SH-SY5Y (cell line): ENCODE results near the gene GTF2I.
"Not testable (repeated sequence)": the region's sequence is repeated elsewhere in the genome, so short reads cannot be mapped to it uniquely, and the experiment has no call there.

Experiments
- GATA2 ChIP-seq: IDR thresholded peaks from 2 replicates; pipeline ENCODE4 v1.6.1; 2011; ENCODE audit warnings: mild to moderate bottlenecking, low read depth, low read length
- GATA3 ChIP-seq: IDR thresholded peaks from 2 replicates; pipeline ENCODE4 v1.6.1; 2011; ENCODE audit warnings: low read depth, mild to moderate bottlenecking, low read length, moderate library complexity

The GTF2I gene

DNA sequence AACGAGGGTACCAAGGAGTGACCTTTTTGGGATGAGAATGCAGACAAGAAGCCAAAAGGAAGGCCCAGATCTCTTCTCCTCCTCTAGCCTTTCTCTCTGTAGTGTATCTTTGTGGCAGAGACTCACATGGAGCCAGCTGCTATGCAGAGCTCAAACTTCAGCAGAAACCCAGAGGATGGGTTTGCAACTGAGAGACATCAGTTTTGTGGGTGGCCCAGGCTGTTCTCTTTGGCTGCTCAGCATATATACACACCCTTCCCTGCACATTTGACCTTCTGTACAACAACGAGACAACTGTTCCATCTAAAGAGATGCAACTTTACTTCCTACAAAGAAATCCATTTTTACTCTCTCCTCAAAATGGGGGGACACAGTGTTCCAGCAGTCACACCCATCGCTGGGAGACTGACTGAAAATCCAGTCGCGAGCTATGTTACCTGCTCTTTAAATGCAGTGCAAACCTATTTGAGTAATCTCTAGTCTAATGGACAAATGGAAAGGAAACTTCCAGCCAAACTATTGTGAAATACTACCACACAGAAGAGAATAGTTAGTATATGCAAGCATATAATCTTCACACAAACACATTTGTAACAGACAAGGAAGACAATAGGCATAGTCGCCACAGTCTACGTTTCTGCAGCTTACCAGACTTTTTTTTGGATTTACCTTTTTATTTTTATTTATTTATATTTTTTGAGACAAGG lies 51.2 kb downstream of the GTF2I start:
- no peak for TF ChIP-seq GATA2
- no peak for TF ChIP-seq GATA3

DNA sequence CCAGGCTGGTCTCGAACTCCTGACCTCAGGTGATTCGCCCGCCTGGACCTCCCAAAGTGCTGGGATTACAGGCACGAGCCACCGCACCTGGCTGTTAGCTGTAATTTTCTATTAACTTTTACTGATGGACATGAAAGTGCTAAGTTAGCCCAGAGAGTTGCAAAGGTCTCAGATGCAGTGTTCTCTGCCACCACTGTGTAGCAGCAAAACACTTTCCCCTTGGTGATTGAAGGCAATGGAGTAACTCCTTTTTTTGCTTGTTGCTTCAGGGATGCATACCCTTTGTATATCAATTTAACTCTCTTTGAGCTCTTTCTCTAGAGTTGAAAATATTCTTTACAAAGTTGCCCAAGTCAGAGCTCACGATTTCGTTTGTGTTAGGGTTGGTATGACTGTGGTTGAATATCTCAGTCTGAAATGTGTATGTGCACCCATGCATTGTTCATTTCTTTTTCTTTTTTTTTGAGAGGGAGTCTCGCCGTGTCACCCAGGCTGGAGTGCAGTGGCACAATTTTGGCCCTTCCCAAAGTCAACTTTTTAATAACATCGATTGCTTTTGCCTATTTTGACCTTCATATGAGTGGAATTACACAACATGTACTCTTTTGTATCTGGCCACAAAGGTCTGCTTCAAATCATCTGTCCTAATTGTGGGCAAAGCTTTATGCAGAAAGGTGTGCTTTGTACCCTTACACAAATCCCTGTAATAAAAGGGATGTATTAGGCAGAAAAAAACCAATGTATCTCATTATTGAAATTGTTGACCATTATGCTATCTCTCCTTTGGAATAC lies 52.6 kb downstream of the GTF2I start:
- TF ChIP-seq GATA3 (no peak), GATA2 (no peak)

DNA sequence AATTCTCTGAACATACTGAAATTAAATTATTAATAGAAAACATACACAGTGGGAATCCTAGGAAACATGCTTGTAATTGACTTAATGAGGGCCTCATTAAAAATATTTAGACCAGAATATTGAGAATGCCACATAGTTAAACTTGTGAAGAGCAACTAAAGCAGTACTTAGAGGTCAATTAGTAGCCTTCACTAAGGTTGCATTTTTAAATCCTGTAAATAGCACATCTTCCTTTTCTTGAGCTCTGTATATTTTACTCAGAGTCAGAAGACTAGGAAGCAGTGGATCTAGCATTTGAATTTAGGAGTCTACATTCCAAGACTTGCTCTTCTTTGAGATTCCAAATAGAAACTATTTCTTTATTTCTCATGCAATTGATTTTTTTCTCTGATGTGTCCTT lies 56.0 kb downstream of the GTF2I start:
- no peak for TF ChIP-seq GATA2
- no peak for TF ChIP-seq GATA3

DNA sequence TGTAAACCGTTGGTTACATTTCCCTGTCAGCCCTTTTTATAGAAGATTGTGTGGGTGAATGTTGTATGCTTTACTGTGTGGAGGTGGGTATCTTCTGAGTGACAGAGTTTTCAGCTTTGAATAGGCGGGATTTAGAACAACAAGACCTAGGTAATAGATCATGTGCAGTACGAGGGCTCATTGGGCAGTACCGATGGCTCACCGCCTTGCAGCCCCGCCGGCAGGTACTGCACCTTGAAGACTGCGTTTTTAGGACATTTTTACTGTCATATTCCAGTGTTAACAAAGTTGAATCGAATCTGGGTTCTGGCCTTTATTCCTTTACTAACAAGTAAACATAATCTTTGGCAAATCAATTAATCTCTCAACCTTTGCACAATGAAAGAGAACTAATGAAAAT lies 60.4 kb downstream of the GTF2I start:
- TF ChIP-seq GATA2 (no peak), GATA3 (no peak)

DNA sequence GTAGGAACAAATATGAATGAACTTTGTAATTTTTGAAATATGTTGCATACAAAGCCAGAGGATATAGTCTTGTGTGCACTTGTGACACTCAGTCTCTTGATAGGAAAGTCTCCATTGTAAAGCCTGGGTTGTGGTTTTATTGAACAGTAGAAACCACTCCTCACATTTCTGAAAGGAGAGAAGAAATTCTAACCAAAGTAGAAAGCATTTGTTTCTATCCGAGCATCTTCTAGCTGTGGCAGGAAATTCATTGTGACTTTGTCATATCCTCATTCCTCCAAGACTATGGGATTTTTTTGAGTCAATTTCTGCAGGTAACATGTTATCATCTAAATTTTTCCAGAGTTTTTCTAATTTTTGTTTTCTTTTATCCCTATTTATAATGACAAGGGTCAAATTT lies 60.8 kb downstream of the GTF2I start:
- TF ChIP-seq GATA2 (no peak), GATA3 (no peak)

DNA sequence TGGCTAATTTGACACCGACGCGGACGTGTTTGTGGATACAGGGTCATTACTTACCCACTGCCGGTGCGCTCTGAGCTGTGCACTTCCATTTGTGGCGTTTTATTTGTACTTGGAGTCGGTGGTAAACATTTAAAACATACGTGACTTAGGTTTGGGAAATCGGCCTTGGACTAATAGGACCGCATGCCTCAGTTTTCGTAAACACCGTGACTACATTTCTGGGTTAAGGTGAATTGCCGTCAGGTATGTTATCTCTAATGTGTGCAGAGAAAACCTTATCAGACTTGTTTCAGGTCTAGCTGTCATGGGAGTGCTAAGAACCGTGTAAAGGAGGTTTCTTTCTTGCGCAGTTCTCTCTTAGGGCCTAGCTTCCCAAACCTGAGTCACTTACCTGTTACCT lies 64.6 kb downstream of the GTF2I start:
- TF ChIP-seq GATA3 (no peak), GATA2 (no peak)

DNA sequence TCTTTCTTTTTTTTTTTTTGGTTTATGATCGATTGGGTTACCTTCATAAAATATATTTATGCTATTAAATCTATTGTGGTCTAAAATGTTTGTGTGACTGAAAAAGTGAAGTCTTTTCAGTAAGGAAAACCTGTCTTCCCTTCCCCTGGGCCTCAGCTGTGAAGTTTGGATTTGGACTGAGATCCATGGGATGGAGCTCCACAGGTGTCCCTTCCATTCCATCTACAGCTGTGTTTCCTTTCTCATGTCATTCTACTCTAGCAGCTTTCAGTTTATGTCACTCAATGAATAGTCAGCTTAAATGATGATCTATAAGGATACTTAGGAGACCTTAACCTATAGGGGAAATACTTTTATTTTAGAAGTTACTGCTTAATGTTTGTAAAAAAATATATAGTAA lies 68.3 kb downstream of the GTF2I start:
- no peak for TF ChIP-seq GATA3
- TF ChIP-seq GATA2 = no peak

DNA sequence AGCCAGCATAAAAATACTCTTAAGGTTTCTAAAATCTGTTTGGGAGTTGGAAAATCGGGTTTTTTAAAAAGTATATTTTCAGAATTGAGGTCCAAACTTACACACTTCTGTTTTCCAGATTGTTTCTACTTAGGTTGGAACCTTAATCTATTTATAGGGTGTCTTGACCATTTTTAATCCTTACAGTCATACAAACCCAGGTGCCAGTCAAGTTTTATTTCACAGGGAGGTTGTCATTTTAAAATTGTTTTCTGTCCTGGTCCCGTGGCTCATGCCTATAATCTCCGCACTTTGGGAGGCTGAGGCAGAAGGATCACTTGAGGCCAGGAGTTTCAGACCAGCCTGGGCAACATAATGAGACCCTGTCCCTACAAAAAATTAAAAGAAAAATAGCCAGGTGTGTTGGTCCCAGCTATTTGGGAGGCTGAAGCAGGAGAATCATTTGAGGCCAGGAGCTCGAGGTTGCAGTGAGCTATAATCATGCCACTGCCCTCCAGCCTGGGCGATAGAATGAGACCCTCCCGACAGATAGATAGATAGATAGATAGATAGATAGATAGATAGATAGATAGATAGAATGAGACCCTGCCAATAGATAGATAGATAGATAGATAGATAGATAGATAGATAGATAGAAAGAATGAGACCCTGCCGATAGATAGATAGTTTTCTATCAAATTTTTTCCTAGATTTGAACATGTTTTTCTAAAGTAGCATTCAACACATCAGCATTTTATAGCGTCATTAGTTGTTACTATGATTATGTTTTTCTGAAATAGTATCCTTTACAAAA lies 69.0 kb downstream of the GTF2I start:
- TF ChIP-seq GATA3 = no peak
- no peak for TF ChIP-seq GATA2

DNA sequence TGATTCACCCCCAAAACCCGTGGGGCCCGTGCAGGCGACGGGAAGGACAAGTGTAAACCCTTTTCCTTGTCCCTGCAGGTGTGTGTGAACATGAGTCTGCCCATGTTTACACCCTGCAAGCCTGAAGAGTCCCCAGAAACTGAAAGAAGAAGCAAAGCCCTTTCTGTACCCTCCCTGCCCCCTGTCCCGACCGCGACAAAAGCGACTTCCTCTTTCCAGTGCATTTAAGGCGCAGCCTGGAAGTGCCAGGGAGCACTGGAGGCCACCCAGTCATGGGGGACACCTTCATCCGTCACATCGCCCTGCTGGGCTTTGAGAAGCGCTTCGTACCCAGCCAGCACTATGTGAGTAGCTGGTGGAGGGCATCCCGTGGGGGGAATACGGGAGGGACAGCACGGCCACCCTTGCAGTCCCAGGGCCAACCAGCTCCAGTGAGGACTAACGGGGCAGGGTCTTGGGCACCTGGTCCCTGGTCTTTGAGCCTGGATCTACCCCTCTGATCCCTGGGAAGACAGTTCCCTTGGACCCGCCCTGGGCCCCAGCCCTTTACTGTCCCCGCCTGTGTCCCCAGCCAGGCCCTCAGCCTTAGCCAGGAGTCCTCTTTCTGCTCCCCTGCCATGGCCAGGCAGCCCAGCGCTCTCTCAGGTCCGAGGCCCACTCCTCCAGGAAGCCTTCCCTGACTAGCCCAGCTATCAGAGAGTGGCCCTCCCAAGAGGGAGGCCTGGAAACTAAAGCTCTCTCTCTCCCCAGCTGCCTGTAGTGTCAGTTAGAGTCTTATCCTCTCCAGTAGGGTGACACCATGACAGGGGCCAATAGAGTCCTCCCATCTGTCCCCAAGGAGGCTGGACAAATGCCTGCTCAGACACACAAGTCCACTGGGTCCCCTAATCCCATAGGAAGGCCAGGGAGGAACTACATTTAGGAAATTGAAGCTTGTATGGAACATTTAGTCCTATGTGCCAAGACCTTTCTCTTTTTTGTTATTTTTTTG lies 116.5 kb downstream of the GTF2I start, which contains the start of gene NCF1:
TSS of gene NCF1 (plus strand) at position 252 of the 991 bp plus-strand sequence. CDS start at position 273, 21 bp downstream.
- not testable (repeated sequence) for TF ChIP-seq GATA3, GATA2
